Stimulated activated CD4-positive, alpha-beta T cell treated with anti-CD3 and anti-CD28 coated beads, TNF-alpha, amount 100 ng/mL, for 4 hours (primary cell): ENCODE measurements around the gene ZNF536.
"Not testable (repeated sequence)": the region's sequence is repeated elsewhere in the genome, so short reads cannot be mapped to it uniquely, and the experiment has no call there.

Experiments
- DNase-seq, 3 experiments: peaks; one replicate each; pipeline ENCODE4 v3.0.0-alpha.2; 2020; ENCODE audit warnings: low read depth in 3 of 3

Gene ZNF536

DNA sequence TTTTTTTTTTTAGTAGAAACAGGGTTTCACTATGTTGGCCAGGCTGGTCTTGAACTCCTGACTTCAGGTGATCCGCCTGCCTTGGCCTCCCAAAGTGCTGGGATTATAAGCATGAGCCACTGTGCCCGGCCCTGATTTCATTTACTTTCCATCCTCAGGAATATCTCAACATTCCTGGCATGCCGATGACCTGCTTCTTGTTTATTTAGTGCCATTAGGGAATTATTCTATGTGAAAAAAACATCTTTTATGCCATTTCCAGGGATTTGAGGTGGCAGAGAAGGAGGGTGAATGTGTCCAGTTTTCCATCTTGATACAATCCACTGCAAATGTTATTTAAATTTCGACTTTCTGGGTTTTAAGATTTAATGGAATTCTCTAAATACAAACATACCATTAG is 45.0 kb downstream of the ZNF536 start:
- DNase-seq, result not testable (repeated sequence)

DNA sequence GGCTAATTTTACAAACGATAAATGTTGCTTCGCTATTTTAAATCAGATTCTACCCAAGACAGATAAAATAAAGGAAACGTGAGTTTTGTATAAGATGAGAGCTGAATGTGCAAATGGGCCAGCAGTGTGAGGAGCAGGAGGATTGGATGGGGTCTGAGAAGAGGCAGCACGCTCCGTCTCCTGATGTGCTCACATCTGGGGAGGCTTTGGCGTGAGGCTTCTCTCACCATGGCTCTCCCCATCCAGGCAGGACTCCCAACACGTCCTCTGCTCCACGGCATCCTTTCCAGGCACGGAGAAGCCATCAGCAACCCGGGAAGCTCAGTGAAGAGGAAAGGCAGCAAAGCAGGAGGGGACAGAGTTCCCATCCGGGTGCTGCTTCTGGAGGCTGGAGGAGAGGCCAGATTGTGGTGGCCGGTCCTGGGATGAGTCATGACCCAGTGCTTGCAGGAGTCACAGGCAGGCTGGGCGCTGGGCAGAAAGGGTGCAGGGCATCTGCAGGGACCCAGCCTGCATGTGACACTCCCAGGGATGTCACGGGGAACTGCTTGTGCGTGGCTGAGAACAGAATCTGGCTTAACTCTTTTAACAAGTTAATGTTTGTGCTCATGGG is 47.5 kb downstream of the ZNF536 start:
- no peak for DNase-seq

DNA sequence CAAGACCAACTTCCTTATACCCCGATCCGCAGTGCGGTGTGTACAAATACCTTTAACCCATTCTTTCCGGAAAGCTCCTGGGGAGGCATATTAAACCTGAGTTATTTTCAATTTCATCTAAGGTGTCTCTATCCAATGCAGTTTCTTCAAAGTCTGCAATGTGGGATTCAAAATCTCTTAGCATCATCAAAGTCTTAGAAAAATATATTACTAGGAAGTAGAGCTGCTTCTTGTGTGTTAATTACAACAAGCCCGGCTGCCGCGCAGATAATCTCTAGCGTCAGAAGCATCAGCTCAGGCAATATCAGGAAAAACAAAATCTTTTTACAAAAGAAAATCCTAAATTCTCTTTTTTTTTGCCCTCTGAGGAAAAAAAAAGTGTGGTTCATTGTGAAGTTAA is 48.1 kb downstream of the ZNF536 start:
- DNase-seq, result no peak

DNA sequence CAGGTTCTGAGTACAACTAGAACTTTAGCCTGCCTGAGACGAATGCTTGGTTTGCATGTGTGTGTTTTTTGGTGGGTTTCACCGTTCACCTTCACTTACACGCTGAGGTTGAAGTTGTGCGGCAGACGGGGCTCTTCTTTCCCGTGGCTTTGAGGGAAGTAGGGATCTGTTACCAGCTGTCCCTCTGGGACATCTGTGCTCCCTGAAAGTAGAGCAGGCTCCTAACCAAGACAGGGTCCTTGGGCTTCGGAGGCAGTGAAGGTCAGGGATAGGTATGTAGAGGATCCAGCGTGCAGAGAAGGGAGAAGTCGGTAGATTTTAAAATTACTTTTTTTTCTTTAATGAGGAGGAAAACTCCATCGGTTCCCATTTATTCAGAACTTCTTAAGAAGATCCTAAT is 48.7 kb downstream of the ZNF536 start:
- DNase-seq, result no peak

DNA sequence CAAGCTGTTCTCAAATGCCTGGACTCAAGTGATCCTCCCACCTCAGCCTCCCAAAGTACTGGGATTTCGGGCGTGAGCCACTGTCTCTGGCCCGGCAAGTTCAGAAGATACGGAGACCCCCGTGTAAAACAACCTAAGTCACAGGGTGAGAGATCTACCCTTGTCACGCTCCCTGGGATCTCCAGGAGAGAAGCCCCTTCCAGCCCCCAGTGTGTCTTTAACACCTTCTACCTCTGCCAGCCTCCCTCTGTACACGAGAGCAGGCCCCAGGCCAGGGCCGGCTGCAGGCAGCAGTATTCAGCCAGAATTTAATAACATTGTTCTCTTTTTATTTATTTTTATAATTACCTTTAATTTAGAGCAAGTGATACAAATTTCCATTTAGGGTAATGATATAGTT is 49.4 kb downstream of the ZNF536 start:
- no peak for DNase-seq

DNA sequence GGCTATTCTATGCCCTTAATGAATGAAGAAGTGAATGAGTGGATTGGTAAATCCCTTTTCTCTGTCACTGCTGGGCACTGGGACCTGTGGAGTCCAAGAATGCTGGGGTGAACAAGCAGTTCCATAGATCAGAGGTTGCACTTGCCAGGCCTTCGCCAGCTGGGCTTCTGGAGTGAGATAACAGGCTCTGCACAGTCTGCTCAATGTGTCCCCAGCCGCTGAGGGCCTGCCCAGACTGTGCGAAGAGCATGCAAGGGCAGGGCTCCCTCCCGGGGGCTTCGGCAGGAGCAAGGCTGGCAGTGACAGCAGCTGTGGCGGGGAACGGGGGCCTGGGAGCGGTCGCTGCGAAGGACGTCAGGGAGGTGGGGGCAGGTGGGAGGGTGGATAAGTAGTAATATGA is 51.3 kb downstream of the ZNF536 start:
- no peak for DNase-seq

DNA sequence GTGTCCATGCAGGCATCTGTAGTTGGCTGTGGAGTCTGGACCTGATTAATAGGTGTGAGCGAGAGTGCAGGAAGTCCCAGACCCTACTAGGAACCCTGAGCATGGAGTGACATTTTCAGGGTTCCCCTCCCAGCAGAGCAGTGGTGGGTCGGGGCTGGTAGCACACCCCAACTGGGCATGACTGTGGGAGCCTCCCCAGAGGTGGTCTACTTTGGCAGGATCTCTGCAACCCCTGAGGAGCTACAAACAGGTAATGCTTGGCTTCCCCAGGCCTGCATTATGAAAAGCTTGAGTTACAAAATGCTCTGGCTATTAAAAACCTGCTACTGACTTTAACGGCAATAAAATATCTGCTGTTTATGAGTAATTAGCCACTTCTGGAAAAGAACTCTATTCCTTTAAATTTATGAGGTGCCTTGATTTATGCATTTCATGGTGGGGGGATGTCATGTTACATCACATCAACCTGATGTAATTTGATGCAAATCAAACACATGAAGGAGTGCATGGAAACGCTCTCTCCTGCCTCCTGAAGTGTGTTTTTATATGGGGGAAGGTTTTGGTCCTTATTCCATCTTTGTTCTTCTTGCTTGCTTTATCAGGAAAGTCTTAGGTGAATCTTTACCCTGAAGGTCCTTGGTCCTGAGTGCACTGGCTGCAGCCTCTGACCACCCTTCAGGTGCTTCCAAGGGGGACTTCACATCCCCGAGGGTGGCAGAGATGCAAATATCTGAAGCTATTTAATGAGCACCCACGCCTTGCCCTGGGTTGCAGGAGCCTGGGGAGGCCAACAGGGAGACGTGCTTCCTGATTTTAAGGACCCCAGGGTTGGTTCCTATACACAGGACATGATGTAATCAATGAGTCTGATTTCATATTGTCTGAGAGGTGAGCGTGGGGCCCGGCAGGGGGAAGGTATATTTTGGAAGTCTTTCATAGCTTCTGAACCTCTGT is 54.0 kb downstream of the ZNF536 start:
- DNase-seq, result no peak

DNA sequence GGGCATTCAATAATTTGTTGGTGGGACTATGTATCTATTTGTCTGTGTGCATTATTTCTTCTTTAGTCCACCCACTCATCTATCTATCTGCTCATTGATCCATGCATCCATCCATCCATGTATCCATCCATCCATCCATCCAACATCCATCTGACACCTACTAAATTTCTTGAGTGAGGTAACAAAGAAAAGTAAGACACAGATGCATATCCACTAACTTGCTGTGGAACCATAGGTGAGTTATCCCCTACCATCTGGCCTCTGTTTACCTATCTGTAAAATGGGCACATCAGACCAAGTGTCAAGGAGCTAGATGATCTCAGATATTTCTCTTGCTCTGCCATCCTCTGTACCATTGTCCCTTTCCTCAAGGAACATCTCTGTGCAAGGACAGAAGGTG is 54.7 kb downstream of the ZNF536 start:
- DNase-seq, result no peak

DNA sequence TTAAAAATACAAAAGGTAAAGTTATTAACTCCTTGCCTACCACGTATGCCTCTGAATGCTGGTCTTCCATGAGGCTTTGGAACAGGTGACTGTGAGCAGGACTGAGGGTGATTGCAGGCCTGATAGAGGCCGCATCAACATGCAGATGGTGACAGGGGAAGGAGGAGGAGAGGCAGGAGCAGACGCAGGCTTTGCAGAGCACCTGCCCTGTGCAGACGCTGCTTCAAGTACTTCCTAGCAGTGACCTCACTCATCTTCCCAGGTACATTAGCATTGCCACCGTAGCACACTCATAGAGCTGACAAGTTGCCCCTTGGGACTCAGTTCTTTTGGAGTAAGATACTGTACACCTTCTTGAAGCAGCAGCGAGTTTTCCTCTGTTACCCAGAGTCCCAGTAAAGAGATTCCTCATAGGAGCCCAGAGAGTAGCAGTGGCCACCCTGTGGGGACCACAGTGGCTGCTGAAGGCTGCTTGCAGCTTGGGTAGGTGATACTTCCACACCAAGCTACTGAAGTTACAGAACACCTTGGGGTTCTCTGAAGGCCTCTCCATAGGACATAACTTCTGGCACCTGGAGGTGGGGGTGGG is 56.0 kb downstream of the ZNF536 start:
- no peak for DNase-seq

DNA sequence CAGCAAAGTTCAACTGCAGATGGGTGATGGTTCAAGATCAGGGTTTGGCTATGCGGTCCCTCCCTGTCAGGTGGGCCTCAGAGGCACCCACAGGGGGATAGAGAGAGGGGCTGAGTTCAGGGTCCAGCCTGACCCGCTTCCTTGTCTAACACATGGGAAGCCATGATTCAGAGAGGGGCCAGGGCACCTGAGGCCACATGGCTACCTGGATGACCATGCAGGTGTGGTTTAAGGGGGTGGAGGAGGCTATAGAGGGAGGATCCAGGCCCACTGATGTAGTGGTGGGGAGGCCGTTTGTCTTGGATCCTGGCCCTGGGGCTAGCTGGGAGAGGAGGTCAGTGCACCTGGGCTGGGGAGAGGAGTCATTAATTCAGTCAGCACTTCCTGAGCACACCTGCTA is 56.7 kb downstream of the ZNF536 start:
- no peak for DNase-seq

DNA sequence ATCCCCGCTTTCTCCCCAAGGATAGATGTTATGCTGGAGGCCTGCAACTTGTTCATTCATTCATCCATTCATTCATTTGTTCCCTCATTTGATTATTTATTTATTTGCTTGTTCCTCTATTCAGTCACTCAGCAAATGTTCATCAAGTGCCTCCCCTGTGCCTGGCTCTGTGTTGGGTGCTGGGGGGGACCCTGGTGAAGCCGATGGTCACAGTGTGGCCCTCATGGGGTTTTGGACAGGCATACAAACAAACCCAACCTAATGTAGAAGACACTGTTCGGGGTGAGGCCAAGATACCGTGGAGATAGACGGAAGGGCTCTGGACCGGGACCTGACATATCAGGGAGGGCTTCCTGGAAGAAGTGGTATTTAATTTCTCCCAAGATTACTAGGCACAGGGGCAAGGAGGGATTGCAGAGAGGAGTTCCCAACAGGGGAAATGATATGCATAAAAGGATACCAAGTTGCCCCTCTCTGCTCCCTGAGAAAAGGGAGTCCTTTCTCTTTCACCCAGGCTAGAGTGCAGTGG is 58.1 kb downstream of the ZNF536 start:
- DNase-seq, result no peak

DNA sequence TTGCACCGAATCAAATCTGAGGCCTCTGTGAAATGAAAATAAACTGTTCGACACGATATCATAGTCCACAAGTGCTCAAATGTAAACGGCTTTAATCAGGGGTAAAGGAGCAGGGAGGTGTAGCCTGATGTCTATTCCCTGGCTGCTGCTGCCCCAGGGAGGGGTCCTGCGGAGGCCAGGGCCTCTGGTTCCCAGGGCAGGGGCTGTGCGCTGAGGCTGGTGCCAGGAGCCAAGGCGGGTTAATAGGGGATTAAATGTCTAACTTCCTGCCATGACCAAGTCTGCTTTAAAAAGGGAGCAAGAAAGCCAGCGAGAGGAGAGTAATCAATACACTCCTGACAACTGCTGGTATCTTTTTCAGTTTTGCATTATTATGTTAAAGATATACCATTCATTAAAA is 59.4 kb downstream of the ZNF536 start:
- no peak for DNase-seq

DNA sequence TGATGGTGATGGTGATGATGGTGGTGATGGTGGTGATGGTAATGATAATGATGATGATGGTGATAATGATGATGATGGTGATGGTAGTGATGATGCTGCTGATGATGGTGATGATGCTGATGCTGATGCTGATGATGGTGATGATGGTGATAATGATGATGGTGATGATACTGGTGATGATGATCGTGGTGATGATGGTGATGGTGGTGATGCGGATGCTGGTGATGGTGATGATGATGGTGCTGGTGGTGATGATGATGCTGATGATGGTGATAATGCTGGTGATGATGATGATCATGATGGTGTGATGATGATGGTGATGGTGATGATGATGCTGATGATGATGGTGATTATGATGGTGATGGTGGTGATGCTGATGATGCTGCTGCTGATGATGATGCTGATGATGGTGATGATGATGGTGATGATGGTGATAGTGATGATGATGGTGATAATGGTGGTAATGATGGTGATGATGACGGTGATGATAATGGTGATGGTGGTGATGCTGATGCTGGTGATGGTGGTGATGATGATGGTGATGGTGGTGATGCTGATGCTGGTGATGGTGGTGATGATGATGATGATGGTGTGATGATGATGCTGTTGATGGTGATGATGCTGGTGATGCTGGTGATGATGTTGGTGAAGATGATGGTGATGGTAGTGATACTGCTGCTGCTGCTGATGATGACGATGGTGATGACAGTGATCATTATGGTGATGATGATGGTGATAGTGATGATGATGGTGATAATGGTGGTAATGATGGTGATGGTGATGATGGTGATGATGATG is 62.8 kb downstream of the ZNF536 start:
- no peak for DNase-seq

DNA sequence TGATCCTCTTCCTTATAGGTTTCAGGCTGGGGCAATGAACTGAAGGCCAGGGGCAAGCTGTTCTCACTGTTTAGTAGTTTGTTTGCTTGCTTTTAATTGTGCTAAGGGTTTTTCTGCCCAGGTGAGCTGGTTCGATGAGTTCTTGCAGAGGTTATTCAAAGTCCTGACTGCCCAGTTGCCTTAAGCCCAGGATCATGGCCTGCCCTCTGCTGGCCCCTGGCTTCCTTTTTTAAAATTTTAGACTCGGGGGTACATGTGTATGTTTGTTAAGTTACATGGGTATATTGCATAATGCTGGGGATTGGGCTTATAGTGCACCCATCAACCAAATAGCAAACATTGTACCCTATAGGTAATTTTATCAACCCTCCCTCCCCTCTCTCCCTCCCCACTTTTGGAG is 65.7 kb downstream of the ZNF536 start:
- DNase-seq, result no peak

DNA sequence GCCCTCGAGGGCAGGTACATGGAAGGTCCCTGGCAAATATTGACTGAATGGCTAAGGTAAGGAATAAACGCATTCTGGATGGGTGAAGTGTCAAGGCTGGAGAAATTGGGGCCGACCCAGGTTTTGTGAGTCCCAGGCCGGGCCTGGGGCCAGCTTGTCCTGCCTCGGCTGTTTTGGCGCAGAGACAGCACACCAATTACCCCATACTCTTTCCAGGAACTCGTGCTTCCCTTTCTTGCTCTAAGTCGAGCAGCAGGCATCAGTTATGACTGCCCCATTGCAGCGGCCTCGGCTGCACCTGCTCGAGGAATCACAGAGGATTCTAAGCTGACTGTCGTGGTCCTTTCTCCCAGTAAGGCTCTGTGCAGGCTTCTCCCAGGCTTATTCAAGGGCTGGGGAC is 67.1 kb downstream of the ZNF536 start:
- DNase-seq, result no peak

DNA sequence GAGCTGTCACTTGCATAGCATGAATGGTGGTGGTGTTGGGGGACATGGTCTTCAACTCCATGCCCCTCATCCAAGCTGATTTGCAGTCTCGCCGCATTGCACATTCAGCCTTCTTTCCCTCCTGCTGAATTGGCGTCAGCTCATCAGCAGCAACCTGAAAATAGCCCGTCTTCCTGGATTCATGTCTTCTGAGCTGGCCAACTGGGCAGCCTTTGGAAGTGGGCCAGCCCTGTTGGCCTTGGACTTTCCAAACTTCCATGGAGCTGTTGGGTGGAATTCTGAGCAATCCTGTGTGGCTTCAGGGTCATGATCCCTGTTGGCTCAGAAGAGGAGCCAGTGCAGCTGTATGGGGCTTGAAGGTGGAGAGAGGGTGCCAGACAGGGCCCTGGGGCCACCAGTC is 68.8 kb downstream of the ZNF536 start:
- DNase-seq, result no peak

DNA sequence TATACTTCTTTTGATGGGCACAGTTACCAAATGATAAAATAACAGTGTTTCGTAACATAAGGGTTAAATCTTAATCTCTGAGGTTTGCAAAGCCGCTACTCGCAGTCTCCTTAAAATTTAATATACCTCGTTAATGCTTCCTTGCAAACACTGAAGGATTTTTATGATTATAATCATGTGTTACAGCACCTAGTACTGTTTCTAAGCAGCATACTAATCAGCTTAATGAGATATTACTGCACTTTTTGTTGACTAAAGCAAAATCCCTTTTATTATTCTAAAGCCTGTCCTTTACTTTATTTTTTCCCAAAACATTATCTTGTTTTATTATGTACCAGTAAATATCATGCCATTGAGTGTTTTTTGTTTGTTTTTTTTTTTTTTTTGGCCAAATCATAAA is 70.5 kb downstream of the ZNF536 start:
- DNase-seq, result no peak

DNA sequence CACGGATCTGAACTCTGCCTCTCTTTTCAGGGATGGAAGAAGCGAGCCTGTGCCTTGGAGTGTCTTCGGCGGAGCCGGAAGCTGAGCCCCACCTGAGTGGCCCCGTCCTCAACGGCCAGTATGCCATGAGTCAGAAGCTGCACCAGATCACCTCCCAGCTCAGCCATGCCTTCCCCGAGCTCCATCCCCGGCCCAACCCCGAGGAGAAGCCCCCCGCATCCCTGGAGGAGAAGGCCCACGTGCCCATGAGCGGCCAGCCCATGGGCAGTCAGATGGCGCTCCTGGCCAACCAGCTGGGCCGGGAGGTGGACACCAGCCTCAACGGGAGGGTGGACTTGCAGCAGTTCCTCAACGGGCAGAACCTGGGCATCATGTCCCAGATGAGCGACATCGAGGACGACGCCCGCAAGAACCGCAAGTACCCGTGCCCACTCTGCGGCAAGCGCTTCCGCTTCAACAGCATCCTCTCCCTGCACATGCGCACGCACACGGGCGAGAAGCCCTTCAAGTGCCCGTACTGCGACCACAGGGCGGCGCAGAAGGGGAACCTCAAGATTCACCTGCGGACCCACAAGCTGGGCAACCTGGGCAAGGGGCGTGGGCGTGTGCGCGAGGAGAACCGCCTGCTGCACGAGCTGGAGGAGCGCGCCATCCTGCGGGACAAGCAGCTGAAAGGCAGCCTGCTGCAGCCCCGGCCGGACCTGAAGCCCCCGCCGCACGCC is 71.5 kb downstream of the ZNF536 start:
- DNase-seq, result no peak

DNA sequence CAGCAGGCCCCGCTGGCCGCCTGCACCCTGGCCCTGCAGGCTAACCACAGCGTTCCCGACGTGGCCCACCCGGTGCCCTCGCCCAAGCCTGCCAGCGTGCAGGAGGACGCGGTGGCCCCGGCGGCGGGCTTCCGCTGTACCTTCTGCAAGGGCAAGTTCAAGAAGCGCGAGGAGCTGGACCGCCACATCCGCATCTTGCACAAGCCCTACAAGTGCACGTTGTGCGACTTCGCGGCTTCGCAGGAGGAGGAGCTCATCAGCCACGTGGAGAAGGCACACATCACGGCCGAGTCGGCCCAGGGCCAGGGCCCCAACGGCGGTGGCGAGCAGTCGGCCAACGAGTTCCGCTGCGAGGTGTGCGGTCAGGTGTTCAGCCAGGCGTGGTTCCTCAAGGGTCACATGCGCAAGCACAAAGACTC is 72.1 kb downstream of the ZNF536 start:
- DNase-seq, result no peak

DNA sequence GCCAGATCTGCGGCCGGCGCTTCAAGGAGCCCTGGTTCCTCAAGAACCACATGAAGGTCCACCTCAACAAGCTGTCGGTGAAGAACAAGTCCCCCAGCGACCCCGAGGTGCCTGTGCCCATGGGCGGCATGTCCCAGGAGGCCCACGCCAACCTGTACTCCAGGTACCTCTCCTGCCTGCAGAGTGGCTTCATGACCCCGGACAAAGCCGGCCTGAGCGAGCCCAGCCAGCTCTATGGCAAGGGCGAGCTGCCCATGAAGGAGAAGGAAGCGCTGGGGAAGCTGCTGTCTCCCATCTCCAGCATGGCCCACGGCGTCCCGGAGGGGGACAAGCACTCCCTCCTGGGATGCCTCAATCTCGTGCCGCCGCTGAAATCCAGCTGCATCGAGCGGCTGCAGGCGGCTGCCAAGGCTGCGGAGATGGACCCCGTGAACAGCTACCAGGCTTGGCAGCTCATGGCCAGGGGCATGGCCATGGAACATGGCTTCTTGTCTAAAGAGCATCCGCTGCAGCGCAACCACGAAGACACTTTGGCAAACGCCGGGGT is 72.6 kb downstream of the ZNF536 start:
- DNase-seq, result no peak

DNA sequence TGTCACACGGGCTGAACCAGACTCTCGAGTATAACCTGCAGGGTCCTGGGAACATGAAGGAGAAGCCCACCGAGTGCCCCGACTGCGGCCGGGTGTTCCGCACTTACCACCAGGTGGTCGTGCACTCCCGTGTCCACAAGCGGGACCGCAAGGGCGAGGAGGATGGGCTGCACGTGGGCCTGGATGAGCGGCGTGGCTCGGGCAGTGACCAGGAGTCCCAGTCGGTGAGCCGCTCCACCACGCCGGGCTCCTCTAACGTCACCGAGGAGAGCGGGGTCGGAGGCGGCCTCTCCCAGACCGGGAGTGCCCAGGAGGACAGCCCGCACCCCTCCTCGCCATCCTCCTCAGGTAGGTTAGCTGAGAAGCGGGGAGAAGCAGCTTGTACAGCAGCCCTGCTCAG is 73.2 kb downstream of the ZNF536 start:
- DNase-seq, result no peak
